Subcutaneous adipose tissue (tissue), 4 donors: ENCODE results near the gene DNAJC6. TPM values are rescaled to one million over a fixed set of nuclear protein-coding genes. Genes with fewer than 3 reads are reported as not detected.

Source experiments
- CTCF ChIP-seq: fragments of 450-650 bp; IDR thresholded peaks from one replicate; pipeline ENCODE4 v1.5.1; 2016; ENCODE audit warnings: low read depth, mild to moderate bottlenecking, control low read depth, antibody characterized with exemption, moderate library complexity
- total RNA-seq, 4 donors: library from RNA; depleted of rRNA; stranded (reverse); fragments of >200 nt; gene quantifications; one replicate each; pipeline ENCODE4 v1.1.0, GENCODE V29; 2016

DNAJC6 gene
- total RNA-seq, 4 donors from 2014 or later = 0.88 to 3.6 (median 2.0) TPM

DNA sequence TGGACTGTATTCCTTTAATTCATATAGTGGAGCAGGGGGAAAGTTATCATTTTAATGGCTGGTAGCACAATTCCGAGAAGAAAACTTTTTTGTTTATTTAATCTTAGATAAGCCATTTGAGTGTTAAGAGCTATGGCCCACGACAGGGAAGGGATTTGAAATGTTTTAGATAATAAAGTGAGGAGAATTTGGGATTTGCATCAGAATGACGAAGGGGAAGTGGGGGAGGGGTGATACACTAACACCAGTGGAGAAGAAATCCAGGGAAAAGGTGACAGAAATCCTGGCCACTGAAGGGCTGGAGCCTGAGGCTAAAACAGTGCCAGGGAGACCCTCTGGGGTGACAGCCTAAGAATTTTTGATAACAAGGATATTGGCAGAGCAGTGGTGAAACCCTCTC, 132.1 kb downstream of the DNAJC6 start:
- TF ChIP-seq CTCF = no peak

GRCh38 chr1:65442442-65442841, 133.1 kb downstream of the DNAJC6 start:
- no peak for TF ChIP-seq CTCF

DNA sequence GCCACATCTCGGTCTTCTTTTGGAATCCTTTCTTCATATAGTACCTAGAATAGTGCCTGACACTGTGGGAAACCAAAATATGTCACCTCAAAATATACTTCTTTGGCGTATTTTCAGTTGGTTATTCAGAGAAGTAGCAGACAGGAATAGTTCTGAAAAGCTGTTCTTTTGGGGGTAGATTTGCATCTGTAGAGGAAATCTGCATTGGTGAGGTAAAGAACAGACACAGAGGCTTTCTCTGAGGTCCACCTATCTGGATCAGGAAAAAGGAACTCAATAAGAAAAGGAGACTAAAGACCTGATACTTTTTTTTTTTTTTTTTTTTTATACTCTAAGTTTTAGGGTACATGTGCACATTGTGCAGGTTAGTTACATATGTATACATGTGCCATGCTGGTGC, 134.3 kb downstream of the DNAJC6 start:
- no peak for TF ChIP-seq CTCF

DNA sequence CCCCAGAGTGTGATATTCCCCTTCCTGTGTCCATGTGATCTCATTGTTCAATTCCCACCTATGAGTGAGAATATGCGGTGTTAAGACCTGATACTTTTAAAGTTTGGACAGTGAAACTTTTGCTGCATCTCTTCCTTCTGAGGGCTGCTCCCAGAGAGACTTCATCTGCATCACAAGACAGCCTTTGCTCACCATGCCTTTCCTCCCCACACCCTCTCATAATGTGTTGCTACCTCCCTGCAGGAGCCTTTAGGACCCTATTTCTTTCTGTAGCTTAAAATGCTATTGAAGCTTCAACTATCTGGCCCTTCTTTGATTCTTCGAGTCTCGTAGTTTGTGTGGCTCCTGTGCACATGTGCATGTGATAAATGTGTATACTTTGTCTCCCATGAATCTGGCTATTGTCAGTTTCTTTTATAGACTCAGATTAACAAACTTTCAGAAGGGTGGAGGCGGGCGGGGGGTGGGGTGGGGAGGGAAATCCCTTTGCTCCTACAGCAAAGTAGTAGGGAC, 134.8 kb downstream of the DNAJC6 start:
- no peak for TF ChIP-seq CTCF

- TF ChIP-seq CTCF = no peak
Observed at GRCh38 chr1:65445837-65446236, 136.5 kb downstream of the DNAJC6 start.

DNA sequence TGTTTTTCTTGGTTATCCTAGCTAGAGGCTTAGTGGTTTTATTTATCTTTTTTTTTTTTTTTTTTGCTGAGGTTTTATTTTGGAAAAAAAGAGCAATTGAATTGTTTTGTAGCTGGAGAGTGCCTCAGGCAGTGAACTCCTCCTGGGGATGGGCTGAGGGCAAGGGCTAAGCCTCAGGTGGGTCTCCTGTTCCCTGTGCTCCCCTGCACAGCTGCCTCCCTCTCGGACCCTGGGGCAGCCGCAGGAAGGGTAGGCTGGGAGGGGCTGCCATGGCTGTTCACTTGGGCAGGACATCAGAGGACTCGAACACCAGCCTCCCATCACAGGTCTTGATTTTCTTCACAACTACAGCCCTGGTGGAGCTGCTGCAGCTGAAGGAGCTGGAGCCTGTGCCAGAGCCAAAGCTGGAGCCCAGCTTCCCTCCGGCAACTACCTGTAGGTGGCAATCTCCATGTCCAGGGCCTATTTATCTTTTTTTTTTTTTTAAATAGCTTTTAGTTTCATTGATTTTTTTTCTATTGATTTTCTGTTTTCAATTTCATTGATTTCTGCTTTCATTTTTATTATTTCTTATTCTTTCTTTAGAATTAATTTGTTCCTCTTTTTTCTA, 140.0 kb downstream of the DNAJC6 start:
- no peak for TF ChIP-seq CTCF

DNA sequence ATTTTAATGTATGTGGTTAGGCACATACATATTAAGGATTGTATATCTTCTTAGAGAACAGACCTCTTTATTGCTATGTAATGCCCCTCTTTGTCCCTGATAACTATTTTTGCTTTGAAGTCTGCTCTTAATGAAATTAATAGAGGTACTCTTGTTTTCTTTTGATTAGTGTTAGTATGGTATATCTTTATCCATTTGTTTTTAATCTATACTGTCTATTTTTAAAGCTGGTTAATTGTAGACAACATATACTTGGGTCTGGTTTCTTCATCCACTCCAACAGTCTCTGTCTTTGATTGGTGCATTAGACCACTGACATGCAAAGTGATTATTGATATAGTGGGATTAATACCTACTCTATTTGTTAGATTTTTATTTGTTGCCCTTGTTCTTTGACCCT, 147.1 kb downstream of the DNAJC6 start:
- TF ChIP-seq CTCF = no peak
